SK-N-SH (cell line): ENCODE results near the gene OR52M1. TPM values are rescaled to one million over a fixed set of nuclear protein-coding genes. Genes with fewer than 3 reads are reported as not detected.

Experiments used
- CTCF ChIA-PET: fragments of 300-600, 350-600 bp; formaldehyde crosslinking; extraction: SDS; loops from one replicate; lab custom pipeline; 2021; lab: Yijun Ruan, JAX
- POLR2A ChIA-PET: fragments of 350-600 bp; sonication (Branson Sonifier 250); formaldehyde crosslinking; extraction: SDS; loops from one replicate; lab custom pipeline; 2020; ENCODE audit warnings: antibody characterized with exemption, inconsistent platforms; lab: Yijun Ruan, JAX
- DNase-seq: peaks from one replicate; pipeline ENCODE4 v3.0.0; 2012
- H2AFZ ChIP-seq: fragments of 200-600 bp; sonication (generic); 2 replicates; pipeline ENCODE4 v1.8.1; 2016; ENCODE audit warnings: antibody characterized with exemption, mild to moderate bottlenecking, low read depth
- H3F3A ChIP-seq: fragments of 200-600 bp; sonication (generic); replicated peaks from 2 replicates; pipeline ENCODE3; 2016; ENCODE audit warnings: antibody characterized with exemption, mild to moderate bottlenecking; ENCODE audit not compliant: insufficient read depth
- H3K27ac ChIP-seq, 2 experiments: fragments of 200-500 bp in 1 of 2; fragments of 200-600 bp in 1 of 2; sonication (Bioruptor generic) in 1 of 2; sonication (generic), shearing (Covaris generic) in 1 of 2; 2 replicates each; pipeline versions ENCODE4 v1.5.1 to v1.6.1; 2014 to 2016; ENCODE audit warnings: low read depth in 2 of 2, inconsistent platforms in 1 of 2, low read length in 1 of 2, mild to moderate bottlenecking in 1 of 2, mixed read lengths in 1 of 2
- H3K27me3 ChIP-seq: fragments of 200-600 bp; sonication (generic), shearing (Covaris generic); 2 replicates; pipeline ENCODE4 v1.6.1; 2016; ENCODE audit warnings: mixed run types; ENCODE audit not compliant: insufficient read depth
- H3K36me3 ChIP-seq, 2 experiments: fragments of 200-500 bp in 1 of 2; fragments of 200-600 bp in 1 of 2; sonication (Bioruptor generic) in 1 of 2; sonication (generic) in 1 of 2; replicated peaks in 1 of 2; 2 replicates each; pipeline versions ENCODE3 to v1.5.1; 2014 to 2016; ENCODE audit warnings: low read length in 1 of 2, mild to moderate bottlenecking in 1 of 2; ENCODE audit not compliant: insufficient read depth in 2 of 2, control insufficient read depth in 1 of 2
- H3K4me1 ChIP-seq, 2 experiments: fragments of 200-500 bp in 1 of 2; fragments of 200-600 bp in 1 of 2; sonication (Bioruptor generic) in 1 of 2; sonication (generic), shearing (Covaris generic) in 1 of 2; 2 replicates each; pipeline versions ENCODE4 v1.5.1 to v1.6.1; 2014 to 2016; ENCODE audit warnings: low read depth in 1 of 2, low read length in 1 of 2, mixed run types in 1 of 2; ENCODE audit not compliant: insufficient read depth in 2 of 2, control insufficient read depth in 1 of 2
- H3K4me2 ChIP-seq: fragments of 200-600 bp; sonication (generic), shearing (Covaris generic); 2 replicates; pipeline ENCODE4 v1.6.1; 2017; ENCODE audit warnings: mixed run types
- H3K4me3 ChIP-seq, 2 experiments: fragments of 200-500 bp in 1 of 2; fragments of 200-600 bp in 1 of 2; sonication (Bioruptor generic) in 1 of 2; sonication (generic), shearing (Covaris generic) in 1 of 2; 2 replicates each; pipeline versions ENCODE4 v1.5.1 to v1.8.1; 2014 to 2016; ENCODE audit warnings: low read depth in 2 of 2, inconsistent platforms in 1 of 2, low read length in 1 of 2, mild to moderate bottlenecking in 1 of 2, mixed read lengths in 1 of 2, moderate library complexity in 1 of 2
- H3K79me2 ChIP-seq: fragments of 200-600 bp; sonication (generic); 2 replicates; pipeline ENCODE4 v1.8.1; 2017; ENCODE audit warnings: mild to moderate bottlenecking; ENCODE audit not compliant: insufficient read depth
- H3K9ac ChIP-seq: fragments of 200-600 bp; sonication (generic); 2 replicates; pipeline ENCODE4 v1.6.1; 2017; ENCODE audit warnings: mixed run types
- H3K9me2 ChIP-seq: fragments of 200-600 bp; sonication (generic); 2 replicates; pipeline ENCODE4 v1.6.1; 2017; ENCODE audit warnings: mixed run types
- H3K9me3 ChIP-seq: fragments of 200-600 bp; sonication (generic); 2 replicates; pipeline ENCODE4 v1.6.1; 2017; ENCODE audit warnings: mixed run types, mild to moderate bottlenecking, moderate library complexity
- H4K20me1 ChIP-seq: fragments of 200-600 bp; sonication (generic); 2 replicates; pipeline ENCODE4 v1.6.1; 2017; ENCODE audit warnings: mild to moderate bottlenecking, mixed run types; ENCODE audit not compliant: insufficient read depth
- MEF2A ChIP-seq: IDR thresholded peaks from 2 replicates; pipeline ENCODE4 v1.4.0; 2012; ENCODE audit warnings: low read depth, borderline replicate concordance
- POLR2AphosphoS5 ChIP-seq: IDR thresholded peaks from 2 replicates; pipeline ENCODE4 v1.6.1; 2012; ENCODE audit warnings: low read depth, low read length
- RFX5 ChIP-seq: IDR thresholded peaks from 2 replicates; pipeline ENCODE4 v1.6.1; 2012; ENCODE audit warnings: mild to moderate bottlenecking, improper control_type of control experiment, low read length
- SMC3 ChIP-seq: IDR thresholded peaks from 2 replicates; pipeline ENCODE4 v1.6.1; 2012; ENCODE audit warnings: low read depth, low read length, improper control_type of control experiment
- TAF1 ChIP-seq: IDR thresholded peaks from 2 replicates; pipeline ENCODE4 v1.6.1; 2012; ENCODE audit warnings: low read depth, mild to moderate bottlenecking, low read length, moderate library complexity, borderline replicate concordance
- WGBS: methylation state at CpG from one replicate; pipeline ENCODE4 v1.1.6; 2017; ENCODE audit warnings: low lambda C conversion rate; 5-methylcytosine and 5-hydroxymethylcytosine counted together
- polyA plus RNA-seq, 3 experiments: library from polyadenylated mRNA; depleted of rRNA; stranded (reverse); fragments of >200 nt; gene quantifications; 2 replicates each; pipeline ENCODE4 v1.2.3, GENCODE V29; 2012
- TF ChIP-seq, protein P1 (sequence below): IDR thresholded peaks from 2 replicates; pipeline ENCODE4 v1.4.0; 2012; ENCODE audit warnings: low read depth, borderline replicate concordance
- TF ChIP-seq, protein P2 (sequence below): IDR thresholded peaks from 2 replicates; pipeline ENCODE4 v1.4.0; 2012; ENCODE audit warnings: low read depth
- TF ChIP-seq, protein P3 (sequence below): fragments of 150-350 bp; IDR thresholded peaks from 2 replicates; pipeline ENCODE4 v1.6.1; 2016; ENCODE audit warnings: mild to moderate bottlenecking, low read depth, low read length
- TF ChIP-seq, protein P4 (sequence below): IDR thresholded peaks from 2 replicates; pipeline ENCODE4 v1.4.0; 2012; ENCODE audit warnings: low read depth, borderline replicate concordance

OR52M1 gene
- polyA plus RNA-seq, 1 of the 3 experiments (the other 2 are of a cell fraction): not detected

DNA sequence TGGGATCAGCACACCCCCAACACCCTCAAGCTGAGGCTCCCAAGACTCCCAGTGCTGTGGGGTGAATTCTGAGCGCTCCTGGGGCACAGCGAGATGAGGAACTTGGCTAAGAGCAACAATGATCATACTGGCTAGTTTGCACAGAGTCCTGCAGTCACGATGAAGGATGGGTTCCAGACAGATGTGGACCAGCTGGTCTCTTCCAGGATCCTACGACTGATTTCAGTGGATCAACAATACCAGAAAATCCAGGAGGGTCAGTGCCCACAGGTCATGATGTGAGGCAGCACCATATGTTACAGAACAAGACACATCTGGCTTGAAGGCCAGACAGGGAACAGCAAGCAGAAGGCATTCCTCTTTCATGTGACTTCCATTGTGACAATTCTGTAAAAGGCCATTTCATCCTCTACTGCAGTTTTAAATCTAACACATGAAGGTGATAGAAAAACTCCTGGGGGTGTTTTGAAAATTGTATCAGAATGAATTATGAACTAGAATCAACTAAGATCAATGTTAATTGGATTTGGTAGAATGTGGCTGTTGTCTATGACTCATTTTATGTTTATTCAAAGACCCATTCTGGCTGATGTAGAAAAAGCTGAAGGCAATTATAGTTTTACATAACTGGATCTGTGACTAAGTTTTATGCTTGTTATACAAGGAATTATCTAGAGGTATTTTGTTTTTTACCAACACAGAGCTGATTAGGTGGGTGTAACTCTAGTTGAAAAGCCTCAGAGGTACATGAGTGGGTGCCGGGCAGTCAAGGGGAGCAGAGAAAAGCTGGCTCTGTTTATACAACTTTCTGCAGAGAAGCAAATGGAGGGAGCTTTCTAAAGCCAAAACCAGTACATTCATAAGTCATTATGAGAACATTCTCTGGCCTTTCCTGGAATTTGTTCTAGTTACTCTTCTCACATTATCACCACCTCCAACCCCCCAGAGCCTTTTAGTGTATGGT lies 33.4 kb upstream of the OR52M1 start (continued):
- TF ChIP-seq, protein P1, sequence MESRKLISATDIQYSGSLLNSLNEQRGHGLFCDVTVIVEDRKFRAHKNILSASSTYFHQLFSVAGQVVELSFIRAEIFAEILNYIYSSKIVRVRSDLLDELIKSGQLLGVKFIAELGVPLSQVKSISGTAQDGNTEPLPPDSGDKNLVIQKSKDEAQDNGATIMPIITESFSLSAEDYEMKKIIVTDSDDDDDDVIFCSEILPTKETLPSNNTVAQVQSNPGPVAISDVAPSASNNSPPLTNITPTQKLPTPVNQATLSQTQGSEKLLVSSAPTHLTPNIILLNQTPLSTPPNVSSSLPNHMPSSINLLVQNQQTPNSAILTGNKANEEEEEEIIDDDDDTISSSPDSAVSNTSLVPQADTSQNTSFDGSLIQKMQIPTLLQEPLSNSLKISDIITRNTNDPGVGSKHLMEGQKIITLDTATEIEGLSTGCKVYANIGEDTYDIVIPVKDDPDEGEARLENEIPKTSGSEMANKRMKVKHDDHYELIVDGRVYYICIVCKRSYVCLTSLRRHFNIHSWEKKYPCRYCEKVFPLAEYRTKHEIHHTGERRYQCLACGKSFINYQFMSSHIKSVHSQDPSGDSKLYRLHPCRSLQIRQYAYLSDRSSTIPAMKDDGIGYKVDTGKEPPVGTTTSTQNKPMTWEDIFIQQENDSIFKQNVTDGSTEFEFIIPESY: no peak
- TF ChIP-seq RFX5: no peak
- TF ChIP-seq MEF2A: no peak
- no peak for TF ChIP-seq SMC3
- TF ChIP-seq, protein P2, sequence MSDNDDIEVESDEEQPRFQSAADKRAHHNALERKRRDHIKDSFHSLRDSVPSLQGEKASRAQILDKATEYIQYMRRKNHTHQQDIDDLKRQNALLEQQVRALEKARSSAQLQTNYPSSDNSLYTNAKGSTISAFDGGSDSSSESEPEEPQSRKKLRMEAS: no peak
- no peak for TF ChIP-seq POLR2AphosphoS5
- TF ChIP-seq, protein P3, sequence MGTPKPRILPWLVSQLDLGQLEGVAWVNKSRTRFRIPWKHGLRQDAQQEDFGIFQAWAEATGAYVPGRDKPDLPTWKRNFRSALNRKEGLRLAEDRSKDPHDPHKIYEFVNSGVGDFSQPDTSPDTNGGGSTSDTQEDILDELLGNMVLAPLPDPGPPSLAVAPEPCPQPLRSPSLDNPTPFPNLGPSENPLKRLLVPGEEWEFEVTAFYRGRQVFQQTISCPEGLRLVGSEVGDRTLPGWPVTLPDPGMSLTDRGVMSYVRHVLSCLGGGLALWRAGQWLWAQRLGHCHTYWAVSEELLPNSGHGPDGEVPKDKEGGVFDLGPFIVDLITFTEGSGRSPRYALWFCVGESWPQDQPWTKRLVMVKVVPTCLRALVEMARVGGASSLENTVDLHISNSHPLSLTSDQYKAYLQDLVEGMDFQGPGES: no peak
- no peak for TF ChIP-seq TAF1
- TF ChIP-seq, all 33 proteins: peak for 0

DNA sequence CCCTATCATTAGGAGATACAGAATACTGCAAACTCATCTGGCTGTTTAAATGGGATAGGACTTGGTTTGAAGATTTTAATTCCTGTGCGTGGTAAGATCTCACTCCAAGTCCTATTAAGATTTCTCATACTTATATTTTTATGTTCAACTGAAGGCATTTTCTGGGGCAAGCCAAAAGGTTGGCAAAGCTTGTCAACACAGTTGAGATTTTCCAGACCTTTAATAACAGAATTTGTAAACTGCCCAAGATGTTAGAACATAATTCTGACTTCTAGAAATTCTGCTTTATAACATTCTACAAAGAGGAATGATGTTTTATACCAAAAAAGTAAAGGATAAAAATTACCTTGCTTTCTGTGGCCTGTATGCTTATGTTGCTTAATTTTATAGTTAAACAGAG lies 30.8 kb upstream of the OR52M1 start:
- CTCF ChIA-PET: no interaction called here
- no peak for DNase-seq
- Histone ChIP-seq H3K79me2 (no peaks in the 10 kb centered on the region), H3K4me1 (no peaks in the 10 kb centered on the region), H3K27ac (no peak overlapping the region), H2AFZ (no peak overlapping the region), H3K27me3 (peaks cover 5% of the 10 kb centered on the region; the same call in 1 of the 2 replicates), H3K4me3 (no peak overlapping the region), H3F3A (no peaks in the 10 kb centered on the region), H3K9me2 (no peaks in the 10 kb centered on the region), H3K4me2 (no peak overlapping the region), H3K9me3 (no peaks in the 10 kb centered on the region), H3K36me3 (no peaks in the 10 kb centered on the region), H4K20me1 (no peaks in the 10 kb centered on the region), H3K9ac (no peak overlapping the region)
- TF ChIP-seq, protein P1: no peak
- TF ChIP-seq, protein P4, sequence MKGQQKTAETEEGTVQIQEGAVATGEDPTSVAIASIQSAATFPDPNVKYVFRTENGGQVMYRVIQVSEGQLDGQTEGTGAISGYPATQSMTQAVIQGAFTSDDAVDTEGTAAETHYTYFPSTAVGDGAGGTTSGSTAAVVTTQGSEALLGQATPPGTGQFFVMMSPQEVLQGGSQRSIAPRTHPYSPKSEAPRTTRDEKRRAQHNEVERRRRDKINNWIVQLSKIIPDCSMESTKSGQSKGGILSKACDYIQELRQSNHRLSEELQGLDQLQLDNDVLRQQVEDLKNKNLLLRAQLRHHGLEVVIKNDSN: no peak
- WGBS: 0% methylated on average over 1 of the region's 1 CpG
- POLR2A ChIA-PET: no interaction called here
